GM18505 (cell line): ENCODE measurements around the gene PKP2.

Experiments used
- ATAC-seq: cut with Tn5 transposase; IDR thresholded peaks from one replicate; pipeline ENCODE4 v1.9.1; 2021; ENCODE audit not compliant: unreplicated experiment
- POLR2A ChIP-seq: IDR thresholded peaks from 4 replicates; pipeline ENCODE4 v1.6.1; 2011; ENCODE audit warnings: borderline replicate concordance; ENCODE audit not compliant: insufficient read depth, insufficient read length; ENCODE audit errors: extremely low read depth

PKP2 gene

GRCh38 chr12:32828120-32828519, 68.5 kb downstream of the PKP2 start:
- ATAC-seq: no peak
- no peak for TF ChIP-seq POLR2A

DNA sequence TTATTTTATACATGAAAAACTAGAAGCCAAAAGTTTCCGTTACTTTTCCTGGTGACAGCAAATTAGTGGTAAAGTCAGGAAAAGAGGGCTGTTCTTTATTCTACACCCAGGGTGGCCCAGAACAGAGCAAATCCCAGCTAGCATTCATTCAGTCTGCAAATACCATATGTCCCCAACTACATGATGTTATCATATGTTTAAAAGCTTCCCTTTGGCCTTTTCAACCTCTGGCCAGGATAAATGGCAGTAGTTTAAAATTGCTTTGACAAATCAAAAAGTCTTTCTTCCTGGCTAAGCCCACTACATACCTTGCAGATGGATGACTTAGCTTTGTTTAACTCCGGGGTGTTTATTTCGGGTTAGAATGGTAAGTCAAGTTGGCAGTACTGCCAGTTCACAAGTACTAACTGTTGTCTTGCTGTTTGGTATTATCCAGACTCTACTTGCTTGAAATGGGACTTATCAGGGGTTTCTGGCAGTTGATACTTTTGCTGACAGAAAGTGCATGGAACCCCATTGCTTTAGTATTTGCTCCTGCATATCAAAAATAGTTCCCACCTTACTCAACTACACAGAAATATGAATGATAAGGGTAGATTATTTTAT, 69.7 kb downstream of the PKP2 start:
- no peak for TF ChIP-seq POLR2A

GRCh38 chr12:32824596-32824995, 72.0 kb downstream of the PKP2 start:
- TF ChIP-seq POLR2A: no peak
- no peak for ATAC-seq

More for the DNA sequence above, 69.7 kb downstream of the PKP2 start:
- ATAC-seq: no peak

- TF ChIP-seq POLR2A: no peak
- no peak for ATAC-seq
Observed at GRCh38 chr12:32822344-32822743, 74.2 kb downstream of the PKP2 start.

GRCh38 chr12:32821710-32822109, 74.9 kb downstream of the PKP2 start:
- TF ChIP-seq POLR2A: no peak

GRCh38 chr12:32821293-32821692, 75.3 kb downstream of the PKP2 start:
- TF ChIP-seq POLR2A: no peak
- no peak for ATAC-seq

More at GRCh38 chr12:32821710-32822109, 74.9 kb downstream of the PKP2 start:
- ATAC-seq: no peak

- ATAC-seq: no peak
- TF ChIP-seq POLR2A: no peak
Observed at GRCh38 chr12:32820376-32820931, 76.1 kb downstream of the PKP2 start.

DNA sequence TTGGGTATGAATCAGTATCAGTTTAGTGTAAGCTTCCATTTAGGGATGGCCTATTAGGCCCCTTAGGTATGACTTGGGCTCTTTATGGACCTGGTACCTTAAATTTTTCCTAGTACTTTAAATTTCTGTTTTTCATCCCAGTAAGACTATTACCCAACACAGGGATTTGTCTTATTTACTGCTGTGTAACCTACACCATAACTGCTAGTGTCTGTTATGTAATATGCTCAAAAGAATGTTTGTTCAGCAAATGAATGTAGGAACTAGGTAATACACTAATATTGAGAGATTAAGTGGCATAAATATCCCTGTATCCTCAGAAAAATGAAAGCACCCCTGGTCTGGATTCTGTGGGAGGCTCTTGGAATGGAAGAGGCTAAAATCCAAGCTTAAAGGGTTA, 77.2 kb downstream of the PKP2 start:
- no peak for TF ChIP-seq POLR2A

DNA sequence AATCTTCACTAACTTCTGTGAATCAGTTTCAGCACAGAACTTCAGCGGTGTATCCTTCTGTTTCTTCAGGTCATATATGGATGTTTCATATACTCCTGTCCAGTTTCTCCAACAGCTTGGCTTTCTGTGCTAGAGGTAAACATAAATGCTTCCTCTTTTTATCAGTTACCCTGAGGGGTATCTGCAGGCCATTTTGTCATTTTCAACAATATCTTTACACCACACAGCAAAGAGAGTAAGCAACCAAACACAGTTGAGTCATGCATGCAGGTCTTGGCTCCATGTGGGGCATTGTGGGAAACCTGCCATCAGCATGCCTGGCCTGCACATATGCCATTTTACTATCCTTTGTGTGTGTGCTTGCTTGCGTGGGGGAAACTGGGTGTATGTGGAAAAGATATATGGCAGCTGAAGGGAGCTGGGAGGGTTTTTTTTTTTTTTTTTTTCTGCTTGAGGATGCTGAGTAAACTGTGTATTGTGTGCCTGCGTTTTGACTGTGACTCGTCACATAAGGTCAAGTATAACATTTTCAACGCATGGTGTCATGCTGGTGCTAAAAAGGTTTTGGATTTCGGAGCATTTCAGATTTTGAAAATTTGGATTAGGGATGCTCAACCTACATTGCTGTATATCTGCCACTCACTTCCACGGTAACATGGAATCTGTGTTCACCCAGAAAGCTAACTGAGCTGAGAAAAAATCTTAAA, 84.7 kb downstream of the PKP2 start:
- TF ChIP-seq POLR2A: no peak
- ATAC-seq: no peak

More for the DNA sequence above, 77.2 kb downstream of the PKP2 start:
- ATAC-seq: no peak

- TF ChIP-seq POLR2A: no peak
- ATAC-seq: no peak
Observed at GRCh38 chr12:32809846-32810245, 86.7 kb downstream of the PKP2 start.

GRCh38 chr12:32809196-32809595, 87.4 kb downstream of the PKP2 start:
- no peak for TF ChIP-seq POLR2A

GRCh38 chr12:32804301-32804700, 92.3 kb downstream of the PKP2 start:
- ATAC-seq: no peak
- TF ChIP-seq POLR2A: no peak

More at GRCh38 chr12:32809196-32809595, 87.4 kb downstream of the PKP2 start:
- ATAC-seq: no peak

GRCh38 chr12:32801269-32801980, 95.2 kb downstream of the PKP2 start:
- ATAC-seq: no peak
- no peak for TF ChIP-seq POLR2A
